ENCODE results near the gene GSE1.

Gene GSE1

GRCh38 chr16:85646358-85646907 is 33.3 kb downstream of the GSE1 start:
- no peak for DNase-seq (ENCODE audit: low read depth)

- no peak for DNase-seq (ENCODE audit: low read depth)
Observed at GRCh38 chr16:85646976-85647375, 33.9 kb downstream of the GSE1 start.

- no peak for DNase-seq (ENCODE audit: low read depth)
Observed at GRCh38 chr16:85648070-85648714, 35.1 kb downstream of the GSE1 start.

GRCh38 chr16:85648805-85649204 is 35.7 kb downstream of the GSE1 start:
- peak; percentile 29 for DNase-seq (ENCODE audit: low read depth)

GRCh38 chr16:85649411-85650134 is 36.5 kb downstream of the GSE1 start:
- DNase-seq (ENCODE audit: low read depth) = no peak

GRCh38 chr16:85650135-85650843 is 37.2 kb downstream of the GSE1 start:
- no peak for DNase-seq (ENCODE audit: low read depth)

GRCh38 chr16:85650844-85651628 is 37.9 kb downstream of the GSE1 start:
- peak; percentile 52 for DNase-seq (ENCODE audit: low read depth)

- DNase-seq (ENCODE audit: low read depth) = no peak
Observed at GRCh38 chr16:85651629-85652430, 38.7 kb downstream of the GSE1 start.

GRCh38 chr16:85652431-85653221 is 39.5 kb downstream of the GSE1 start:
- peak; percentile 69 for DNase-seq (ENCODE audit: low read depth)

GRCh38 chr16:85653290-85653891 is 40.3 kb downstream of the GSE1 start:
- peak; percentile 41 for DNase-seq (ENCODE audit: low read depth)

- no peak for DNase-seq (ENCODE audit: low read depth)
Observed at GRCh38 chr16:85654251-85655095, 41.4 kb downstream of the GSE1 start.

GRCh38 chr16:85655216-85656129 is 42.4 kb downstream of the GSE1 start:
- no peak for DNase-seq (ENCODE audit: low read depth)

- no peak for DNase-seq (ENCODE audit: low read depth)
Observed at GRCh38 chr16:85656351-85657266, 43.5 kb downstream of the GSE1 start.

GRCh38 chr16:85657267-85657650 is 44.1 kb downstream of the GSE1 start:
- no peak for DNase-seq (ENCODE audit: low read depth)

GRCh38 chr16:85657996-85658395 is 44.9 kb downstream of the GSE1 start:
- DNase-seq (ENCODE audit: low read depth) = no peak

- DNase-seq (ENCODE audit: low read depth) = no peak
Observed at GRCh38 chr16:85658504-85659326, 45.6 kb downstream of the GSE1 start.
